GM12878 (cell line): ENCODE results near the gene CHMP4B. TPM values are rescaled to one million over a fixed set of nuclear protein-coding genes. Genes with fewer than 3 reads are reported as not detected.

Experiments
- ATAC-seq: fragments of 200-7000 bp; cut with Tn5 transposase; 3 replicates; pipeline ENCODE4 v1.9.1; 2020; ENCODE audit warnings: mild to moderate bottlenecking, moderate library complexity
- BruUV-seq: library from RNA; stranded (reverse); fragments of 400-500 nt; replicated peaks from 2 replicates; lab custom pipeline; 2021; lab: Mats Ljungman, UMichigan
- CTCF ChIA-PET: fragments of 300-600 bp; sonication (Branson Sonifier 250); formaldehyde crosslinking; extraction: SDS; loops from one replicate; lab custom pipeline; 2021; ENCODE audit warnings: inconsistent platforms; lab: Yijun Ruan, JAX
- POLR2A ChIA-PET: fragments of 350-600 bp; formaldehyde crosslinking; extraction: SDS; loops from one replicate; lab custom pipeline; 2021; ENCODE audit warnings: inconsistent platforms; lab: Charles Lee
- RAD21 ChIA-PET: fragments of 300-600 bp; sonication (Branson Sonifier 250); formaldehyde crosslinking; loops from one replicate; lab custom pipeline; 2023; ENCODE audit warnings: antibody characterized with exemption; ENCODE audit not compliant: unreplicated experiment; lab: Charles Lee
- SMC1A ChIA-PET: fragments of 300-600 bp; sonication (Branson Sonifier 250); formaldehyde crosslinking; loops from one replicate; lab custom pipeline; 2023; ENCODE audit not compliant: unreplicated experiment, uncharacterized antibody; lab: Charles Lee
- DNase-seq: peaks from one replicate; pipeline ENCODE4 v3.0.0-alpha.2; 2011; ENCODE audit warnings: low read depth, low spot score
- FAIRE-seq: peaks from 3 replicates; lab custom pipeline; 2011; peaks lifted over from hg19 to GRCh38; lab: Jason Lieb, UNC
- H2AFZ ChIP-seq: 2 replicates; pipeline ENCODE4 v1.6.0; 2011; ENCODE audit warnings: low read depth, low read length, control low read depth; ENCODE audit not compliant: control insufficient read depth
- H3K27ac ChIP-seq: 2 replicates; pipeline ENCODE4 v1.5.1; 2011; ENCODE audit warnings: control low read depth; ENCODE audit not compliant: control insufficient read depth, insufficient read depth
- H3K27me3 ChIP-seq, 2 experiments: replicated peaks in 1 of 2; 2 replicates each; pipeline versions ENCODE4 v1.6.0 to v1.6.1; 2011; ENCODE audit warnings: low read length in 1 of 2; ENCODE audit not compliant: control insufficient read depth in 2 of 2, insufficient read depth in 2 of 2
- H3K36me3 ChIP-seq, 2 experiments: 2 replicates each; pipeline ENCODE4 v1.5.1; 2011; ENCODE audit warnings: low read length in 1 of 2; ENCODE audit not compliant: control insufficient read depth in 2 of 2, insufficient read depth in 2 of 2
- H3K4me1 ChIP-seq: 2 replicates; pipeline ENCODE4 v1.6.1; 2011; ENCODE audit warnings: mild to moderate bottlenecking, low read length, moderate library complexity, mixed read lengths; ENCODE audit not compliant: control insufficient read depth, insufficient read depth
- H3K4me2 ChIP-seq: 2 replicates; pipeline ENCODE4 v1.6.0; 2011; ENCODE audit warnings: control low read depth; ENCODE audit not compliant: control insufficient read depth, insufficient read depth
- H3K4me3 ChIP-seq: fragments of 200-600 bp; sonication (generic); 2 replicates; pipeline ENCODE4 v1.5.1; 2016
- H3K79me2 ChIP-seq: 2 replicates; pipeline ENCODE4 v1.6.0; 2011; ENCODE audit warnings: low read length; ENCODE audit not compliant: control insufficient read depth, insufficient read depth
- H3K9ac ChIP-seq: 2 replicates; pipeline ENCODE4 v1.8.0; 2011; ENCODE audit warnings: low read length, control low read depth, mixed read lengths; ENCODE audit not compliant: control insufficient read depth, insufficient read depth
- H3K9me3 ChIP-seq: replicated peaks from 3 replicates; pipeline ENCODE4 v1.5.1; 2011; ENCODE audit warnings: mild to moderate bottlenecking, low read length; ENCODE audit not compliant: control insufficient read depth, insufficient read depth
- H4K20me1 ChIP-seq: 2 replicates; pipeline ENCODE4 v1.6.0; 2011; ENCODE audit not compliant: control insufficient read depth, insufficient read depth
- CEBPB ChIP-seq, 2 experiments: fragments of 150-350 bp in 1 of 2; IDR thresholded peaks; 2 replicates each; pipeline ENCODE4 v1.6.1; 2012 to 2014; ENCODE audit warnings: low read depth in 2 of 2, low read length in 2 of 2, borderline replicate concordance in 1 of 2, inconsistent platforms in 1 of 2
- SPI1 ChIP-seq: IDR thresholded peaks from 2 replicates; pipeline ENCODE4 v1.6.1; 2011; ENCODE audit warnings: low read depth, mild to moderate bottlenecking, low read length, moderate library complexity, borderline replicate concordance; ENCODE audit not compliant: insufficient read depth
- WRNIP1 ChIP-seq: IDR thresholded peaks from 2 replicates; pipeline ENCODE4 v1.6.1; 2011; ENCODE audit warnings: low read depth, low read length, improper control_type of control experiment, borderline replicate concordance
- ZNF384 ChIP-seq: IDR thresholded peaks from 2 replicates; pipeline ENCODE4 v1.6.1; 2012; ENCODE audit warnings: low read depth, mild to moderate bottlenecking, low read length, improper control_type of control experiment, borderline replicate concordance
- WGBS: methylation state at CpG from one replicate; pipeline ENCODE4 v1.1.6; 2016; ENCODE audit warnings: low lambda C conversion rate; ENCODE audit not compliant: insufficient replicate concordance, insufficient coverage; ENCODE audit errors: missing lambda C conversion rate; 5-methylcytosine and 5-hydroxymethylcytosine counted together
- in situ Hi-C: fragments of 300-500 bp; cut with MboI; formaldehyde crosslinking; loops from 9 replicates; pipeline ENCODE4 v1.14.3; 2018; ENCODE audit warnings: mixed read lengths
- intact Hi-C: fragments of 100-400 bp; cut with micrococcal nuclease; formaldehyde crosslinking; loops from one replicate; pipeline ENCODE4 v1.14.2; 2022; ENCODE audit not compliant: unreplicated experiment
- polyA plus RNA-seq, 11 experiments: library from polyadenylated mRNA; depleted of rRNA in 4 of 11; unstranded in 6 of 11; stranded (reverse) in 5 of 11; fragments of >200 nt; fragmentation: Nextera tagmentation in 4 of 11; fragmentation: Illumina TruSeq in 1 of 11; extraction: Ambion mirVana in 4 of 11; extraction: Trizol in 1 of 11; gene quantifications; 1 replicate in 1 of 11; 2 replicates in 10 of 11; pipeline versions ENCODE4 v1.2.1 to v1.2.3, GENCODE V29; 2011 to 2016; ENCODE audit warnings: inconsistent platforms in 2 of 11, missing spikeins in 2 of 11, low read depth in 1 of 11
- total RNA-seq, 4 experiments: library from RNA; depleted of rRNA in 3 of 4; stranded (reverse); fragments of >200 nt in 3 of 4; fragmentation: Illumina TruSeq in 1 of 4; extraction: Trizol in 1 of 4; gene quantifications; 2 replicates each; pipeline versions ENCODE4 v1.2.1 to v1.2.3, GENCODE V29; 2013 to 2021

CHMP4B gene
- total and polyA plus RNA-seq, 10 of the 15 experiments (the other 5 are each of a cell fraction or from before 2014, with no cell fraction given) = 4.2 to 118 (median 49.6) TPM

DNA sequence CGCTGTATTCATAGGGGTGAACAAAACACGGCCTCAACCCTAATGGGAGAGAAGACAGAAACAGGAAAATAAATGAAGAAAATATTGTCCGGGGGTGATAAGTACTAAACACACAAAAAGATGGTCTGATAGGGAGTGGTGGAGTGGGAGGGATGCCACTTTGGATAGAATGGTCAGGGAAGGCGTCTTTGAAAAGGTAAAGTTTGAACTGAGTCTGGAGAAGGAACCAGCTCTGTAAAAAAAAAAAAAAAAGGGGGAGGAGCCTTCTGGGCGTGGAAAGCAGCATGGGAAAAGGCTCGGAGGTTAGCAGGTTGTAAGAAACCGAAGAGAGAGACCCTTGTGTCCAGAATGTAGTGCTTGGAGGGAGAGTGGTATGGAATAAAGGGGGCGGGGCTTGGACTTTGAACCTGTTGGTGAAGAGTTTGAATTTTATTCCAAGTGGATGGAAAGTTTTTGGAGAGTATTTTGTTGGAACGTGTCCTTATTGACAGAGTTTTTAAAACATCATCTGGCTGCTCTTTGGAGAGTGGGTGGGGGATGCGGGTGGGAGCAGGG lies 1.8 kb downstream of the CHMP4B start:
- no peak for ATAC-seq
- POLR2A ChIA-PET = interaction anchor here (0.6 to 1.4 kb wide), 8 partner anchors 14 to 1811 kb away, joined by 3 to 6 read pairs (median 4); partner anchors contain the start of gene EIF2S2
- FAIRE-seq = no peak
- in situ Hi-C loops (no loop called here), intact Hi-C loops (loop anchor here (5.0 kb wide), 1 partner anchor 81 kb away; the partner anchor contains the start of gene ZNF341)
- RAD21 ChIA-PET = interaction anchor here (1.0 to 1.7 kb wide), 7 partner anchors 12 to 93 kb away, joined by 3 to 8 read pairs (median 3); partner anchors contain the start of gene PXMP4
- Histone ChIP-seq H3K9ac (peak overlapping the region; percentile 96; the same call in 1 of the 2 replicates), H2AFZ (no peak overlapping the region), H3K36me3 (peaks cover 0 to 8% of the 10 kb centered on the region in 2 experiments; a peak in 1 of 4 replicates), H3K4me1 (peaks cover 4% of the 10 kb centered on the region; the same call in 1 of the 2 replicates), H3K27ac (peak overlapping the region; percentile 90; the same call in 1 of the 2 replicates), H3K9me3 (no peaks in the 10 kb centered on the region), H3K79me2 (peaks cover 65% of the 10 kb centered on the region), H3K4me3 (peak overlapping the region; percentile 97), H3K27me3 (no peaks in the 10 kb centered on the region), H3K4me2 (peak overlapping the region; percentile 82), H4K20me1 (no peaks in the 10 kb centered on the region; the same call in 1 of the 2 replicates)
- SMC1A ChIA-PET = interaction anchor here (1.0 to 6.3 kb wide), 8 partner anchors 9 to 36 kb away, joined by 4 to 26 read pairs (median 6); no protein-coding TSS in a partner anchor
- no TSS peak for BruUV-seq
- TF ChIP-seq WRNIP1 (0 out of 2 replicates have a peak, but pooled peaks have one; percentile 30), SPI1 (no peak), ZNF384 (peak; percentile 92), CEBPB (IDR thresholded peaks at IDR 0.05; ENCODE audit: borderline replicate concordance in 1 of 2, low read depth in 2 of 2, low read length in 2 of 2) (no peak)
- 32% methylated on average over 9 of the region's 10 CpGs for WGBS
- CTCF ChIA-PET = interaction anchor here (0.8 to 1.7 kb wide), 5 partner anchors 13 to 256 kb away, joined by 3 to 7 read pairs (median 3); no protein-coding TSS in a partner anchor
- no peak for DNase-seq
